GM19099 (cell line): ENCODE measurements around the gene GPX6.

Source experiments
- POLR2A ChIP-seq: IDR thresholded peaks from 3 replicates; pipeline ENCODE4 v1.6.1; 2011; ENCODE audit warnings: low read depth; ENCODE audit not compliant: insufficient read length; ENCODE audit errors: extremely low read depth

GPX6 gene, protein sequence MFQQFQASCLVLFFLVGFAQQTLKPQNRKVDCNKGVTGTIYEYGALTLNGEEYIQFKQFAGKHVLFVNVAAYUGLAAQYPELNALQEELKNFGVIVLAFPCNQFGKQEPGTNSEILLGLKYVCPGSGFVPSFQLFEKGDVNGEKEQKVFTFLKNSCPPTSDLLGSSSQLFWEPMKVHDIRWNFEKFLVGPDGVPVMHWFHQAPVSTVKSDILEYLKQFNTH

DNA sequence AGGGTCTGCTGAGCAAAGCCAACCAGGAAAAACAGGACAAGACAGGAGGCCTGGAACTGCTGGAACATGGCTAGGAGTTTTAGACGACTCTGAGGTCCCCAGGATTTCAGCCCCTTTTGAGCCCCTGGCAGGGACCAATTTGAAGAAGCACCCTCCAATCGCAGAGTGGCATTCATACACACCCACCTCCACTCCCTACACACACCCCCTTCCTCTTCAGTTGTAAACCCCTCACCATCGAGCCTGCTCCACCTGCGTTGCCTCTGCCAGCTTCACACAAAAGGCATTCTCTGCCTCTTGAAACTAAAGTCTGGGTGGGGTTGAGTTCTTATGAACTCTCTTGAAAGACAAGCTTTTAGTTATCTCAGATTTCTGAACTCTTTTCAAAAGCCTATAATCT, at the start of gene GPX6:
TSS of gene GPX6 (minus strand) at position 118 of the 400 bp plus-strand sequence. CDS start at position 68, 50 bp downstream.
- no peak for TF ChIP-seq POLR2A

DNA sequence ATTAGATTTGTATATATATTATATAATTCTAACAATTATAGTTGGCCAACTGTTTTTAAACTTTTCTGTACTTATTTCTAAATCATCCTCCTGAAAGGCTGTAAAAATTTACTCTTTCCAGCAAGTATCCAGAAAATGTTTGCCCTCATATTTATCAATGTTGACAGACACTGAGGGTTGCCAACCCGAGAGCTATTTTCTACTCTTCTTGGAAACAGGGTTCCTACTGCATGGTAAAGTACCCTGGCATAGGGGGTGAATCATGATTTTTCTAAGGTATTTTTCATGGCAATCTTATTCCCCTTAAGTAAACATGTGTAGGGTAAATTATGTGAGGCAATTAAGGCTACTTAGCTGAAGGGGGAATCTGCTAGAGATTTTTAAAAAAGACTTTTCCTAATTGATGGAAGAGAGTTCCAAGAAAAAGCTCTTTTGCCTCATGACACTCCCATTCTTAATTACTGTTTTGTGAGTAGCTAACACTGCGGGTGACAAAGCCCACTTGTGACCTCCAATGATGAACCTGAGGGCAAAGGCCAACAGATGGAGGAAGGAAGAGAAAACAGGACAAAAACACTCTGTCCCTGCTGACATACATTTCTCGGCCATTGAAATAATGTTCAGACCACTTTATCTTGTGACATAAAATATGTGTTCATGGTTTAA, 48.0 kb upstream of the GPX6 start:
- no peak for TF ChIP-seq POLR2A

DNA sequence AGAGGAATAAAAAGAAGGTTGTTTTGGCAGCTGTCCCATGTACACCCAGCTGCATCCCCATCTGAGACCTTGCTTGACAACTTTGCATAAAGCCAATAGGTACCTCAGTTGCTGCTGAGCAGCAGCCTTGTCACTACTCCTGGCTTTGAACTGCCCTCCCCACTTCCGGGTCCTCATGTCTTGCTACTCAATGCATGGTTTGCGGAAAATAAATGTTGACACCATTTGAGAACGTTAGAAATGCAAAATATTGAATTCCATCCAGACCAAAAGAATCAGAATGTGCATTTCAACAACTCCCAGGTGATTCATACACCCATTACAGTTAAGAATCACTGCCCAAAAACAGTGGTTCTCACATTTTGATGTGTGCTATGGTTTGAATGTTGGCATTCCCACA, 43.0 kb upstream of the GPX6 start:
- no peak for TF ChIP-seq POLR2A

DNA sequence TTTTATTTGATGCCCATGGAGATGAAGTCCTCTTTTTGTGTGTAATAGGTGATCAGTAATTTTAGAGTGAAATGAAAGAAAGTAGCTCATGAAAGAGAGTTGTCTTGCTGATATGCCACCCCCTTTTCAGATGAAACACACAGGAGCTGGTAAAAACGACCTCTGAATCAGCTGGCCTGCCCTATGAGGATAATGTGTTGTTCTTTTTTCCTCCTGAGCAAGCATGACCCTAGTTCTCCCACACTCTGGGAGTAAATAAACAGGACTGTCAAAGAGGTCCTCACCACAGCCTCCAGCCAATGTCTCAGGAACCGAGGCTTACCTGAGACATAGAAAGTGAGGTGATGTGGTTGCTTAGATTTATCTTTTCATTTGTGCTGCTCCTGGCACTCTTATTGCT, 39.5 kb upstream of the GPX6 start:
- no peak for TF ChIP-seq POLR2A

DNA sequence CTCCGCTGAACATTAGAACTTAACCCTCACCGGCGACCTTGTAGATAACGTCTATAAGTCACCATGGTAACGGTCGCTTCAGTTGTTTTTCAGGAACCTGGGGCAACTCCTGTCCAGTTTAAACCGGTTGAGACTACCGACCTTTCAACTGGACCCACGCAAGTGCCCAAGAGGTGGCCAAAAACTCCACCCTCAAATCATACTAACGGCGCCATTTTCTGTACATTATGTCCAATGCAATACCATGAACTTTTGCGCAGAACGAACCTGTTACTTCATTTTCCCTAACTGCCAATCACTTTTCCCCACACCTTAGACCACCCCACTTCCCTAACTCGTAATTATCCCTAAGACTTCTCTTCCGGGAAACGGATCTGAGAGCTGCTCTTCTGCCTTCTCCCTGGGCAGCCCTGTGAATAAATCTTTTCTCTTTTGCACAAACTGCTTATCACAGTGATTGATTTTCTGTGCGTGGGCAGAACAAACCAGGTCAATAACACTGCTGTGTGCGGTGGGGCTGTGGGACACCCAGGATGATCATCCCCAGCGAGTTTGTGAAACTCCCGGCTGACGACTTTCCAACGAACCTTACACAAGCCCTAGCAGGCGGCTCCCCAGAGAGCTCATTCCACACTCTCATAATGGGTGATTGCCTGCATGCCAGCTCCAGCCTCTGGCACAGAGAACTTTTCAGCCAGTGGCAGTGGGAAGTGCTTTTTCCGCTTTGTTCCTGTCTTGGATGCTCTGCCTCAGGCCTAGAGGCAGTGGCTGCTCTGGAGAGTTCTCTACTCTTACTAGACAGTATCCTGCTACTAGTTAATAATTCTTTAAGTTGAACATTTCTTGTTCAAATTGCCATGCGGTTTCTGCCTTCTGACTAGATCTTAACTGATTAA, 38.6 kb upstream of the GPX6 start:
- no peak for TF ChIP-seq POLR2A

DNA sequence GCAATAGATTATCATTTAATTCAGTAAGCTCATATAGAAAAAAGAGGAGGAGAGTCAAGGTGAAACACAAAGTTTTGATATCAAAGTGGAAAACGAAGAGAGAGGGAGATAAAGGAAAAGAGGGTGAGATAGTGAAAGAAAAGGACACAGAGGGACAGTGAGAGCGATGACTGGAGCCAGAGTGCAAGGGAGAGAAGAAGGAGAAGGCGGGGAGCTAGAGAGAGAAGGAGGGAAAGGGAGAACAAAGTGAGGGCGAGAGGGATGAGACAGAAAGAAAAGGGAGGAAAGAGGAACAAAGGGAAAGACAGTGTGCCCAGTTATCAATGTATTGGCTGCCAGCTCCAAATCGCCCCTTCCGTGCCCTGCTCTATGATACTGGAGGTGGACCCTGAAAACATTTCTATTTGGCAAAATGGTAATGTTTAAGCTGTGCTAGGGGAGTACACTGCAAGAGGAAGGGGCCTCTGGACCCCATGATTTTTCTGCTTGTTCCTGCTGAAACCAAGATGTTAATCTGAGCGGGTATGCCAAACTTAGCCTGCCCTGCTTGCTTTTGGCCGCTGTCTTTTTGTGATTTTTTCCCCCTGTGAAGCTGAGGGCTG, 37.9 kb upstream of the GPX6 start:
- TF ChIP-seq POLR2A = no peak

DNA sequence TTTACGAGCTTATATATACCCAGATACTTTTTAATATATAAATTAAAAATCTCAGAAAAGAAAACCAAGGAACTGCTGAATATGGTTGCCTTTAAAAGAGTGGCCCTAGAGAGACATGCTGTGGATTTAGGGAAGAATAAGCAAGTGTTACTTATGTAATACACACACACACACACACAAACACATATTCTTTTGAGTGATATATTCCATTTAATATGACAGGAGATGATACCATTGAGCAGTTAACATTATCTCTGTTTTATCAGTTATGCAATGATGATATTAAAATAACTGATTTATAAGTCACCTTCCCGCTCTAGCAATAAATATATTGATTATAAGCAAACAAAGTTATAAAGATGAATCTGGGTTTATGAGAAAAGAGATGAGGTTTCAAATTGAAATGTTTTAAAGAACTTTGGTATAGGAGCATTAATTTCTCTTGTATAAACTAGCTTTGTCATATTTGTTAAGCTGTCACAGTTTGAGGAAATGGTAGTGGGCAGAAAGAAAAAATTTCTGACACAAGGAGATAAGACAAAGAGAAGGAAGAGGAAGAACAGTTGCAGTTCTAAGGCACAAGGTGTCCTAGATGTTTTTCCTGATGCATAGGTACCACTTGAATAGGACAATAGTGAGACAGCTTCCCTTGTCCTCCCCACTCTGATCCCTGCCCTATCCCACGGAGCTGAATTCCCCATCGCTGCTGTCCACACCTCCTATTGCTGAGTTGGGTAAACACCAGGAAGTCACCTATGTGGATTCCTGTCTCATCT, 36.5 kb upstream of the GPX6 start:
- no peak for TF ChIP-seq POLR2A

DNA sequence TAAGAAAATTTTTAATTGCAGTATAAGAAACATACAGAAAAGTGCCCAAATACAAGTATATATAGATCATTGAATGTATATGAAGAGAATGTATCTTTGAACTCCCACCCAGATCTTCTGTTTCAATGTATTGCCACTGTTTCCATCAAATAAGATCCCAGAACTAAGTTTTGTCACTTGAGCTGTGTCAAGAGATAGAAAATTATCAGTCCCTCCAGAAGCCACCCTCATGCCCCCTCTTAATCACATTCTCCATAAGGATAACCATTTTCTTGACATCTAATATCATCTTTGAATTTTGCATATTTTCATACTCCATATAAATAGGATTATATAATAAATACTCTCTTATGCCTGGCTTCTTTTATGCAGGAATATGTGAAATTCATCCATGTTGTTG, 30.4 kb upstream of the GPX6 start:
- no peak for TF ChIP-seq POLR2A

DNA sequence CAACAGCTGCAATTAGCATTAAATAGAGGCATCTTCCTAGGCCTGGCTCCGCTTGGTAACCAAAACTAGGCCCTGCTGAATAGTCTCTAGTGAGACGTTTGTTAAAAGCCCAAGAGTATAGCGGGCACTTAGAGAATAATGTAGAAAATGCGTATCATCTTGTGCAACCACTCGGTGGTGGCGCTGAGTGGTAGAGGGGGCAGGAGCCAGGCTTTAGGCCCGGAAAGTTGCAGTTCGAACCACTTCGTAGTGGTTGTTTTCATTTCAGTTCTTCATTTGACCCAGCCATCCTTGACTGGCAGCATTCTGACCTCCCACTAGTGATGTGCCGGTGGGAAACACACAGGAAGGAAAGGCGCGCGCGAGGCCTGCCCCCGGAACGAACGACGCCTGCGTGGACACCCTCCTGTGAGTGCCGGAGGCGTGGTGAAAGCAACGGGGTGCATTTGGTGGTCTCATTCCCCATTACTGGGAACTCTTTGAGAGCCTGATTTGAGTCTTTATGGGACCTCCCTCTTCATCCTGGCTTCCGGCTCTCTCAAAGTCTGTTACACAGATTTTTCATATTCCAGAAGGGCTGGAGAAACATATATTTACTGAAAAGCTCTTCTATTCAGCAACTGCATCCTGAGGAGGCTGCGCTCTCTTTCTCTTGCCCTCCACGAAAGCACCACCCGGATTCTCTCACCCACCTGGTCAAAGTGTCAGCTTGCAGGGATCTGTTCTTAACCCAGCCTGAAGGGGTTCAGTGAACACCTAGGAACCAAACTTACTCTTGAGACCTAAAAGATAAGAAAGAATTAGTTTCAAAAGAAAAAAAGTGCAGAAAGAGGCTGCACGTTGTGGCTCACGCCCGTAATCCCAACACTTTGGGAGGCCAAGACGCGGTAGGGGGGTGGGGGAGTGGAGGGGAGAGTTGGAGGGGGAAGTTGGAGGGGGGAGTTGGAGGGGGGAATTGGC, 28.3 kb upstream of the GPX6 start:
- TF ChIP-seq POLR2A = no peak

DNA sequence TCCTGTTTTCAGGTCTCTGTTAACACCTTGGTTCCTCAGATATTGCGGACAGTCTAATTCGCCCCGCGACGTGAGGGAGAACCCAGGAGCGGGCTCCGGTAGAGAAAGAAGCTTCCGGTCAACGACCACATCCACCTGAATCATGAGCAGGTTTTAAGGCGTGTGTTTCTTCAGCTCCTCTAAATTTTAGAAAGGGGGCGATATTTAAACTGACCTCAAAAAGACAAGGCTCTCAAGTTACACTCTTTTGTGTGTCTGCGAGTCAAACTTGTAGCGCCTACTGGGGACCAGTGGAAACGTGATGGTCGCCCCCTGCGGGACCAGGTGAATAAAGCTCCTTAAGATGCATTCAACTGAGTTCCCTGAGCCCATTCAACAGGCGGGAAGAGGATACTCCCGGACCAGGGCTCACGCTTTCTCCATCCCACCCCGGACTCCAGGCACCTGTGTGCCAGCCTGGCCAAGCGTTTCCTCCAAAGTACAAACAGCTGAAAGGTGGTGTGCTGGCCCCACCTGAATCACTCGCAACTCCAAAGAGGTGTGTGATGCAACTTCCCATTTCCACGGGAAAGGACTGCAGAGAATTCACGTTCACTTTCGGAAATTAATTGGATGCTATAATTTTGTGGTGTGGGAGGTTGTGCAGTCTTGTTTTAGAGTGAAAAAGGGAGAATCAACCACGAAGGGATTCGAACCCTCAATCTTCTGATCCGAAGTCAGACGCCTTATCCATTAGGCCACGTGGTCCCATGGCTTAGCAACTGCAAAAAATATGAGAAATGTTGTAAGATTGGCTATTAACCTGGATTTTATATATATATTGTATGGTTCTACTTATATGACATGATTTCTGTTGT, 27.1 kb upstream of the GPX6 start:
- TF ChIP-seq POLR2A = no peak

DNA sequence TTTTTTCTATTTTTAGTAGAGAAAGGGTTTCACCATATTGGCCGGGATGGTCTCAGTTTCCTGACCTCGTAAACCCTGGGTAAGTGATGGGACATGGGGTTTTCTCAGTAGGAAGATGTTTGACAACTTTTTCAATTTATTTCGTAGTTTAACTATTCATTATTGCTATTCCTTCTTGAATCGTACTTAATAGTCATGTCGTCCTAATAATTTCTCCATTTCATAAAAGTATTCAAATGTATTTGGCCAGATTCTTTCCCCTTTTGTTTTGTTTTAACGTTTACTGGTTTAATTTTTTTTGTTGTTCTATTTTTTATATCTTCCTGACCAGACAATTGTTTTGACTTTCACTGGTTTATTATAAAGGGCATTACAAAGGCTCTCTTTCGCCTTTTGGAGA, 26.4 kb upstream of the GPX6 start:
- TF ChIP-seq POLR2A = no peak

DNA sequence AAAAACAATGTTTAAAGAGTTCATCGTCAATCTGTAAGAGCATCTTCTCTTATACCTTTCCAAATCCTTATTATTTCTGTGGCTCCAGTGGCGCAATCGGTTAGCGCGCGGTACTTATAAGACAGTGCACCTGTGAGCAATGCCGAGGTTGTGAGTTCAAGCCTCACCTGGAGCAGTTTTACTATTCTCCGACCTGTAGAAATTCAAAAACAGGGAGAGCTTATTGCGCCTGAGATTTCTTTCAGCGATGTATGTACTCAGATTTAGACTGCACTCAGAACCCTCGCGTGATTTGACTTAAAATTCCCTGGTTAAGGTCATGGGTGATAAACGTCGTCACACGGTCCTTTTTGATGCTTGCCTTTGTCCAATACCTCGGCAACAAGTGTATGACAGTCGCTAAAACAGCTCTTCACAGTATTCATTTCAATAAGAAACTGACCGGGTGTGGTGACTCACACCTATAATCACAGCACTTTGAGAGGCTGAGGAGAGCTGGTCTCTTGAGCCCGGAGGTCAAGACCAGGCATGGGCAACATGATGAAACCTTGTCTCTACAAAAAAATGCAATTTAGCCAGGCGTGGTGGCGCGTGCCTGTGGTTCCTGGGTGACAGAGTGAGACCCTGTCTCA, 22.0 kb upstream of the GPX6 start:
- TF ChIP-seq POLR2A = no peak
